Measurements from ENCODE around the gene C1orf159. TPM values are rescaled to one million over a fixed set of nuclear protein-coding genes. Genes with fewer than 3 reads are reported as not detected.
A peak's percentile ranks its signal among the peaks of the same experiment; 100 is the strongest.

The C1orf159 gene
- polyA plus RNA-seq, 4 donors, result 9.2 to 19.0 (median 12.6) TPM

- Histone ChIP-seq H3K27me3 (ENCODE audit: control insufficient read depth in 3 of 3, insufficient read depth in 3 of 3, low read length in 3 of 3) (peaks cover 0 to 13% (median 5%) of the 10 kb centered on the region in 3 donors), H3K36me3 (ENCODE audit: control insufficient read depth in 3 of 3, insufficient read depth in 2 of 3, low read depth in 1 of 3, low read length in 3 of 3) (no peaks in the 10 kb centered on the region), H3K9me3 (ENCODE audit: control insufficient read depth in 2 of 2, insufficient read depth in 1 of 2, low read depth in 1 of 2, low read length in 1 of 2) (peaks cover 1 to 4% of the 10 kb centered on the region in 2 donors), H3K27ac (ENCODE audit: low read depth in 1 of 3, low read length in 2 of 3) (no peak overlapping the region), H3K4me1 (ENCODE audit: control insufficient read depth in 3 of 3, insufficient read depth in 2 of 3, low read depth in 1 of 3, low read length in 2 of 3) (peaks cover 0 to 39% (median 4%) of the 10 kb centered on the region in 3 donors), H3K4me3 (ENCODE audit: low read depth in 1 of 3, low read length in 3 of 3) (no peak overlapping the region)
- WGBS, 3 donors, result 66 to 77% (median 71%) methylated on average over 14 to 16 of the region's 16 CpGs
- FAIRE-seq, result no peak
- no peak for DNase-seq
Observed at GRCh38 chr1:1120096-1120495, 4.2 kb upstream of the C1orf159 start.

DNA sequence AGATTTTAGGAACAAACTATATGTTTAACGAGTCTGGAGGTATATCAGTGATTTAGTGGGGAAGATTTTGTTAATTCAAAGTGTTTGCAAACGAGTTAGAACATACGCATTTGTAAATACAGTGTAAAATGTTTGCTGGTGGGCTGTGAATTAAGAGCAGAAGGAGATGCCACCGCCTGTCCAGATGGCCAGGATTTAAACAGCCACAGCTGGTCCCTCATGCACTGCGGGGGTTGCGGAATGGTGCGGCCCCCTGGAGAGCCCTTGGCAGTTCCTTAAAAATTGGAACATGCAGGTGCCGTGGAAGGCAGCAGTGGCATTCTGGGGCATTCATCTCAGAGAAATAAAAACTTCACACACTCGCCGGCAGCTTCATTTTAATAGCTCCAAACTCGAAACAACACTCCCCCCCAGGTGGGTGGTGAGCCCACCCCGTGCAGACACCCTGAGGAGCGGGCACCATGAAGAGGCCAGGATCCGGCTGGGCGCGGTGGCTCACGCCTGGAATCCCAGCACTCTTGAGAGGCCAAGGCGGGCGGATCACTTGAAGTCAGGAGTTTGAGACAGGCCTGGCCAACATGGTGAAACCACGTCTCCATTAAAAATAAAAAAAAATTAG lies 3.5 kb upstream of the C1orf159 start:
- H3K36me3 ChIP-seq (ENCODE audit: control insufficient read depth in 3 of 3, insufficient read depth in 2 of 3, low read depth in 1 of 3, low read length in 3 of 3), result no peaks in the 10 kb centered on the region
- H3K4me1 ChIP-seq (ENCODE audit: control insufficient read depth in 3 of 3, insufficient read depth in 2 of 3, low read depth in 1 of 3, low read length in 2 of 3), result peaks cover 0 to 32% (median 4%) of the 10 kb centered on the region in 3 donors
- peaks cover 1 to 7% of the 10 kb centered on the region in 2 donors for H3K9me3 ChIP-seq (ENCODE audit: control insufficient read depth in 2 of 2, insufficient read depth in 1 of 2, low read depth in 1 of 2, low read length in 1 of 2)
- no peak overlapping the region for H3K27ac ChIP-seq (ENCODE audit: low read depth in 1 of 3, low read length in 2 of 3)
- H3K27me3 ChIP-seq (ENCODE audit: control insufficient read depth in 3 of 3, insufficient read depth in 3 of 3, low read length in 3 of 3), result peaks cover 0 to 13% (median 5%) of the 10 kb centered on the region in 3 donors
- 80 to 81% (median 80%) methylated on average over 20 of the region's 20 CpGs for WGBS, 3 donors
- H3K4me3 ChIP-seq (ENCODE audit: low read depth in 1 of 3, low read length in 3 of 3), result no peak overlapping the region
- no peak for FAIRE-seq
- DNase-seq, result no peak

GRCh38 chr1:1118876-1119220 lies 3.0 kb upstream of the C1orf159 start:
- FAIRE-seq (no peak), DNase-seq (no peak)
- Histone ChIP-seq H3K4me3 (ENCODE audit: low read depth in 1 of 3, low read length in 3 of 3) (no peak overlapping the region), H3K9me3 (ENCODE audit: control insufficient read depth in 2 of 2, insufficient read depth in 1 of 2, low read depth in 1 of 2, low read length in 1 of 2) (peaks cover 0 to 8% of the 10 kb centered on the region in 2 donors), H3K36me3 (ENCODE audit: control insufficient read depth in 3 of 3, insufficient read depth in 2 of 3, low read depth in 1 of 3, low read length in 3 of 3) (no peaks in the 10 kb centered on the region), H3K27me3 (ENCODE audit: control insufficient read depth in 3 of 3, insufficient read depth in 3 of 3, low read length in 3 of 3) (peaks cover 0 to 13% (median 5%) of the 10 kb centered on the region in 3 donors), H3K27ac (ENCODE audit: low read depth in 1 of 3, low read length in 2 of 3) (no peak overlapping the region), H3K4me1 (ENCODE audit: control insufficient read depth in 3 of 3, insufficient read depth in 2 of 3, low read depth in 1 of 3, low read length in 2 of 3) (peaks cover 0 to 26% (median 1%) of the 10 kb centered on the region in 3 donors)
- 85 to 91% (median 86%) methylated on average over 11 of the region's 11 CpGs for WGBS, 3 donors

- DNase-seq, result no peak
Observed at GRCh38 chr1:1118011-1118875, 2.4 kb upstream of the C1orf159 start.

GRCh38 chr1:1117469-1117831 lies 1.6 kb upstream of the C1orf159 start:
- Histone ChIP-seq H3K27me3 (ENCODE audit: control insufficient read depth in 3 of 3, insufficient read depth in 3 of 3, low read length in 3 of 3) (peaks cover 0 to 13% (median 5%) of the 10 kb centered on the region in 3 donors), H3K4me3 (ENCODE audit: low read depth in 1 of 3, low read length in 3 of 3) (no peak overlapping the region), H3K36me3 (ENCODE audit: control insufficient read depth in 3 of 3, insufficient read depth in 2 of 3, low read depth in 1 of 3, low read length in 3 of 3) (peaks cover 0 to 11% (median 0%) of the 10 kb centered on the region in 3 donors), H3K9me3 (ENCODE audit: control insufficient read depth in 2 of 2, insufficient read depth in 1 of 2, low read depth in 1 of 2, low read length in 1 of 2) (peaks cover 0 to 22% of the 10 kb centered on the region in 2 donors), H3K4me1 (ENCODE audit: control insufficient read depth in 3 of 3, insufficient read depth in 2 of 3, low read depth in 1 of 3, low read length in 2 of 3) (peaks cover 0 to 12% (median 0%) of the 10 kb centered on the region in 3 donors), H3K27ac (ENCODE audit: low read depth in 1 of 3, low read length in 2 of 3) (no peak overlapping the region)
- WGBS, 3 donors, result 71 to 73% (median 73%) methylated on average over 18 to 20 of the region's 20 CpGs
- no peak for FAIRE-seq
- no peak for DNase-seq

More at GRCh38 chr1:1118011-1118875, 2.4 kb upstream of the C1orf159 start:
- H3K4me3 ChIP-seq (ENCODE audit: low read depth in 1 of 3, low read length in 3 of 3), result no peak overlapping the region
- WGBS, 3 donors, result 85% methylated on average over 32 to 33 of the region's 33 CpGs
- H3K27me3 ChIP-seq (ENCODE audit: control insufficient read depth in 3 of 3, insufficient read depth in 3 of 3, low read length in 3 of 3), result peaks cover 0 to 13% (median 5%) of the 10 kb centered on the region in 3 donors
- H3K27ac ChIP-seq (ENCODE audit: low read depth in 1 of 3, low read length in 2 of 3), result no peak overlapping the region
- H3K36me3 ChIP-seq (ENCODE audit: control insufficient read depth in 3 of 3, insufficient read depth in 2 of 3, low read depth in 1 of 3, low read length in 3 of 3), result peaks cover 0 to 4% (median 0%) of the 10 kb centered on the region in 3 donors
- FAIRE-seq, result no peak
- H3K9me3 ChIP-seq (ENCODE audit: control insufficient read depth in 2 of 2, insufficient read depth in 1 of 2, low read depth in 1 of 2, low read length in 1 of 2), result peaks cover 0 to 14% of the 10 kb centered on the region in 2 donors
- peaks cover 0 to 20% (median 0%) of the 10 kb centered on the region in 3 donors for H3K4me1 ChIP-seq (ENCODE audit: control insufficient read depth in 3 of 3, insufficient read depth in 2 of 3, low read depth in 1 of 3, low read length in 2 of 3)

DNA sequence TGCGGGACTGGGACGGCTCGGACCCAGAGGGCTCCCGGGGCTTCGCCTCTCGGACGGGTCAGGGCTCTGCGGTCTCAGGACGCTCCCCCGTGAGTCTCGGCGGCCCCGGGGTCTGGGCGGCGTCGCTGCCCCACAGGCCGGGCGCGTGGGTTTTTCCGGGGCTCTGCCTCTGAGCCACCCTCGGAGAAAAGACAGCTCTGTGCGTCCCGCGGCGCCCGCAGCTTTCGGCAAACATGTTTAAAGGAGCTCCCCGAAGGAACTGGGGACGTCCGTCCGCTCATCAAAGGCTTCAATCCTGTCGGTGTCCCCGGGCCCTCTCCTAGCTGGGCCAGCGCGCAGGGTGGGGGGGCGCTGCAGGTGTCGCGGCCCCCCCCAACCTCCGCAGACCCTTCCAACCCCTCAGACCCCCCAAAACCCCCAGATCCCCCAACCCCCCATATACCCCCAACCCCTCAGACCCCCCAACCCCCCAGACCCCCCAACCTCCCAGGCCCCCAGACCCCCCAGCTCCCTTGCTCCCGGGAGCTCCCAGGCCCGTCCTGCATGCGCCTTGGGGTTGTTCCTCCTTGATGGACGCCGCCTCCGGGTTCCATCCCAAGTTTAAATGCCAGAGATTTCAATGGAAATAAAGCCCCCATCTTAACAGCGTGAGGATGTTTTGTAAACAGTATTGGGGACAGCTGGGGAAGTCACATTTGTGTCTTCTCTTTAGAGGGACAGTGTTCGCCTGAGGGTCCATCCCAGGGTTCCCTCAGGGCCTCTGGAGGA lies 996 bp upstream of the C1orf159 start:
- peak overlapping the region; percentile 29 to 89 (median 34) for H3K4me3 ChIP-seq (ENCODE audit: low read depth in 1 of 3, low read length in 3 of 3)
- H3K27ac ChIP-seq (ENCODE audit: low read depth in 1 of 3, low read length in 2 of 3), result no peak overlapping the region
- DNase-seq (no peak), FAIRE-seq (no peak)
- peaks cover 0 to 28% of the 10 kb centered on the region in 2 donors for H3K9me3 ChIP-seq (ENCODE audit: control insufficient read depth in 2 of 2, insufficient read depth in 1 of 2, low read depth in 1 of 2, low read length in 1 of 2)
- H3K4me1 ChIP-seq (ENCODE audit: control insufficient read depth in 3 of 3, insufficient read depth in 2 of 3, low read depth in 1 of 3, low read length in 2 of 3), result peaks cover 0 to 8% (median 0%) of the 10 kb centered on the region in 3 donors
- 8 to 15% (median 11%) methylated on average over 17 to 47 of the region's 47 CpGs for WGBS, 3 donors
- H3K36me3 ChIP-seq (ENCODE audit: control insufficient read depth in 3 of 3, insufficient read depth in 2 of 3, low read depth in 1 of 3, low read length in 3 of 3), result peaks cover 0 to 17% (median 0%) of the 10 kb centered on the region in 3 donors
- peaks cover 0 to 13% (median 5%) of the 10 kb centered on the region in 3 donors for H3K27me3 ChIP-seq (ENCODE audit: control insufficient read depth in 3 of 3, insufficient read depth in 3 of 3, low read length in 3 of 3)

GRCh38 chr1:1115136-1115785 lies 628 bp downstream of the C1orf159 start:
- no peak for FAIRE-seq
- peaks cover 0 to 13% (median 5%) of the 10 kb centered on the region in 3 donors for H3K27me3 ChIP-seq (ENCODE audit: control insufficient read depth in 3 of 3, insufficient read depth in 3 of 3, low read length in 3 of 3)
- peak overlapping the region; percentile 56 to 89 (median 84) for H3K4me3 ChIP-seq (ENCODE audit: low read depth in 1 of 3, low read length in 3 of 3)
- 6 to 20% (median 13%) methylated on average over 33 to 38 of the region's 41 CpGs for WGBS, 3 donors
- DNase-seq, result no peak
- H3K36me3 ChIP-seq (ENCODE audit: control insufficient read depth in 3 of 3, insufficient read depth in 2 of 3, low read depth in 1 of 3, low read length in 3 of 3), result peaks cover 0 to 28% (median 0%) of the 10 kb centered on the region in 3 donors
- no peak overlapping the region for H3K27ac ChIP-seq (ENCODE audit: low read depth in 1 of 3, low read length in 2 of 3)
- peaks cover 0 to 29% of the 10 kb centered on the region in 2 donors for H3K9me3 ChIP-seq (ENCODE audit: control insufficient read depth in 2 of 2, insufficient read depth in 1 of 2, low read depth in 1 of 2, low read length in 1 of 2)
- H3K4me1 ChIP-seq (ENCODE audit: control insufficient read depth in 3 of 3, insufficient read depth in 2 of 3, low read depth in 1 of 3, low read length in 2 of 3), result no peaks in the 10 kb centered on the region
